Brain microvascular endothelial cell (primary cell): Measurements from ENCODE around the gene MYMX.
"Not testable (repeated sequence)": the region's sequence is repeated elsewhere in the genome, so short reads cannot be mapped to it uniquely, and the experiment has no call there.

Experiments
- DNase-seq: peaks from one replicate; pipeline ENCODE4 v3.0.0-alpha.2; 2020
- H3K27ac ChIP-seq: fragments of 250-450 bp; sonication (Bioruptor Pico); 2 replicates; pipeline ENCODE4 v1.5.1; 2020; ENCODE audit warnings: mild to moderate bottlenecking, moderate library complexity
- H3K27me3 ChIP-seq: fragments of 250-450 bp; sonication (Bioruptor Pico); replicated peaks from 2 replicates; pipeline ENCODE4 v1.5.1; 2020; ENCODE audit warnings: mild to moderate bottlenecking
- H3K36me3 ChIP-seq: fragments of 250-450 bp; sonication (Bioruptor Pico); replicated peaks from 2 replicates; pipeline ENCODE4 v1.5.1; 2020; ENCODE audit warnings: mild to moderate bottlenecking
- H3K4me3 ChIP-seq: 2 replicates; pipeline ENCODE4 v1.5.1; 2011; ENCODE audit warnings: low read depth, mild to moderate bottlenecking, control low read depth, low read length, moderate library complexity
- CTCF ChIP-seq: IDR thresholded peaks from 2 replicates; pipeline ENCODE4 v1.5.1; 2011; ENCODE audit warnings: low read depth, mild to moderate bottlenecking, moderate library complexity, low read length, control low read depth, inconsistent platforms; ENCODE audit errors: missing control alignments
- in situ Hi-C: cut with HindIII; loops from 2 replicates; pipeline ENCODE4 v1.10.0; 2017; ENCODE audit warnings: low sequenced_read_pairs, low pct_ligation_motif_present

MYMX gene

GRCh38 chr6:44190715-44191114 is 26.0 kb upstream of the MYMX start:
- DNase-seq = no peak
- in situ Hi-C loops = no loop called here
- no peaks in the 10 kb centered on the region for H3K27me3 ChIP-seq
- H3K36me3 ChIP-seq = no peaks in the 10 kb centered on the region
- H3K27ac ChIP-seq = no peak overlapping the region
- TF ChIP-seq CTCF = no peak
- H3K4me3 ChIP-seq = no peak overlapping the region

GRCh38 chr6:44192428-44193041 is 24.2 kb upstream of the MYMX start:
- in situ Hi-C loops = no loop called here
- TF ChIP-seq CTCF = no peak
- Histone ChIP-seq H3K27ac (no peak overlapping the region), H3K36me3 (no peaks in the 10 kb centered on the region), H3K4me3 (no peak overlapping the region), H3K27me3 (no peaks in the 10 kb centered on the region)
- no peak for DNase-seq

- Histone ChIP-seq H3K36me3 (no peaks in the 10 kb centered on the region), H3K4me3 (no peak overlapping the region), H3K27me3 (no peaks in the 10 kb centered on the region), H3K27ac (no peak overlapping the region)
- in situ Hi-C loops = no loop called here
- no peak for DNase-seq
- TF ChIP-seq CTCF = no peak
These were observed 23.3 kb upstream of the MYMX start for GRCh38 chr6:44193307-44193910.

GRCh38 chr6:44194326-44194725 is 22.4 kb upstream of the MYMX start:
- in situ Hi-C loops = no loop called here
- Histone ChIP-seq H3K27ac (no peak overlapping the region), H3K27me3 (no peaks in the 10 kb centered on the region), H3K36me3 (no peaks in the 10 kb centered on the region), H3K4me3 (no peak overlapping the region)
- DNase-seq = no peak
- TF ChIP-seq CTCF = no peak

- H3K27ac ChIP-seq, DNase-seq, H3K4me3 ChIP-seq, H3K36me3 ChIP-seq, in situ Hi-C loops, H3K27me3 ChIP-seq: not testable (repeated sequence)
These were observed 20.4 kb upstream of the MYMX start for GRCh38 chr6:44196351-44196750.

- no peaks in the 10 kb centered on the region for H3K27me3 ChIP-seq
- no peak for DNase-seq
- no peak for TF ChIP-seq CTCF
- in situ Hi-C loops = no loop called here
- no peaks in the 10 kb centered on the region for H3K36me3 ChIP-seq
- no peak overlapping the region for H3K4me3 ChIP-seq
- H3K27ac ChIP-seq = no peak overlapping the region
These were observed 18.0 kb upstream of the MYMX start for GRCh38 chr6:44198684-44199083.
